Activated T-helper 2 cell treated with anti-CD3 and anti-CD28 coated beads, Interferon-gamma antibody, Interleukin-2, Interleukin-4, amounts not matched to agents 10 μg/mL and 5 μg/mL and 100 μg/mL, durations not matched to agents 14 hours and 24 hours and 36 hours (primary cell): Measurements from ENCODE around the gene SYVN1. TPM values are rescaled to one million over a fixed set of nuclear protein-coding genes. Genes with fewer than 3 reads are reported as not detected.
"Not testable (repeated sequence)": the region's sequence is repeated elsewhere in the genome, so short reads cannot be mapped to it uniquely, and the experiment has no call there.

Experiments
- DNase-seq: peaks from one replicate; pipeline ENCODE4 v3.0.0; 2021; ENCODE audit warnings: low spot score
- H3K27ac Mint-ChIP-seq: one replicate; pipeline ENCODE4 v1.8.0; 2021; ENCODE audit warnings: mixed read lengths
- H3K27me3 Mint-ChIP-seq: one replicate; pipeline ENCODE4 v1.8.0; 2021; ENCODE audit warnings: low read depth, mixed read lengths
- H3K36me3 Mint-ChIP-seq: one replicate; pipeline ENCODE4 v1.8.0; 2021; ENCODE audit warnings: low read depth, mixed read lengths
- H3K4me1 Mint-ChIP-seq: one replicate; pipeline ENCODE4 v1.8.0; 2021; ENCODE audit warnings: low read depth, mixed read lengths
- H3K4me3 Mint-ChIP-seq: one replicate; pipeline ENCODE4 v1.8.0; 2021; ENCODE audit warnings: low read depth, mild to moderate bottlenecking, moderate library complexity, mixed read lengths
- H3K9me3 Mint-ChIP-seq: one replicate; pipeline ENCODE4 v1.8.0; 2021; ENCODE audit warnings: mixed read lengths
- intact Hi-C: fragments of 100-400 bp; cut with micrococcal nuclease; formaldehyde crosslinking; loops from one replicate; pipeline ENCODE4 v1.15.1; 2023
- total RNA-seq: library from RNA; stranded (reverse); gene quantifications from 2 replicates; pipeline ENCODE4 v1.2.3, GENCODE V29; 2022

SYVN1 gene
- total RNA-seq, 1 donor from 2014 or later: 42.2 TPM

DNA sequence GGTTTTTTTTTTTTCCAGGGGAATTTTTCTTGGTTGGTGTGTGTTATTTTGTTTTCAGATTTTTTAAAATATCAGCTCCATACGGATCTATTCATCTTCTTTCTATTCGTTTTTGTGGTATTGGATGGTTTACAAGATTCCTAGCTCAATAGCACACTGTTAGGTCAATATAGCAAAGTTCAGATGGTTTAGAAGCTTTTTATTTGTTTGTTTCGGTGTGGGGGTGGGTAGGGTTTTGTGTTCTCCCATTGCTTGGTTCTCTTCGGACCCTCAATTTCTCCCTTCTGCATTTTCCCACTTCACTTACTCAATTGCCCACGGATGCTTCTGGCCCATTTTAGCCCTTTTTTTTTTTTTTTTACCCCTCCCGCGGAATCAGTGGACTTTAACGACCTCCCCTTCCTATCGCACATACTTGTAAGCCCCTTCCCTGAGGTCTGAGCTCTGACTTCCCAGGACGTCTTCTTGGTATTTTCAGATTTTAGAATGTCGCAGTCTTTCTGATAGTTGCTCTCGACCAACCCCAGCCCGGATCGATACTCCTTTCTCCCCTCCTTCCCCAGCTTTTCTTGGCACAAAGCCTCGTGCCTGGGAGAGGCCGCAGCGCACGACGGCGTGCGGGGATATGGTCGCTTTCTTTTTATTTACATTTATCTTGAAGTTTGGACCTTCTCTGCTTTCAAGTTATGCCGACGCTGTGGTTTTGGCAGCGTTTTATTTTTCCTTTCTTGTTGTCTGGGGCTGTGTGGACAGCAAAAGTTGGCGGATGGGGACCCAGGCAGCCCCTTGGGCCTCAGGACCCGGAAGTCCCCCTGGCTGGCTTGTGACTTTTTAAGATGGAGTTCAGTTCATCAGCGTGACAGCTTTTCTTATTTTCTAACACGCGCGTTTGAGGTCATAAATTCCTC, 31.3 kb upstream of the SYVN1 start:
- Mint-ChIP-seq H3K9me3 (no peaks in the 10 kb centered on the region), H3K27ac (no peak overlapping the region), H3K4me1 (peaks cover 11% of the 10 kb centered on the region), H3K36me3 (no peaks in the 10 kb centered on the region), H3K27me3 (peaks cover 2% of the 10 kb centered on the region), H3K4me3 (no peak overlapping the region)
- DNase-seq: no peak
- intact Hi-C loops: no loop called here

DNA sequence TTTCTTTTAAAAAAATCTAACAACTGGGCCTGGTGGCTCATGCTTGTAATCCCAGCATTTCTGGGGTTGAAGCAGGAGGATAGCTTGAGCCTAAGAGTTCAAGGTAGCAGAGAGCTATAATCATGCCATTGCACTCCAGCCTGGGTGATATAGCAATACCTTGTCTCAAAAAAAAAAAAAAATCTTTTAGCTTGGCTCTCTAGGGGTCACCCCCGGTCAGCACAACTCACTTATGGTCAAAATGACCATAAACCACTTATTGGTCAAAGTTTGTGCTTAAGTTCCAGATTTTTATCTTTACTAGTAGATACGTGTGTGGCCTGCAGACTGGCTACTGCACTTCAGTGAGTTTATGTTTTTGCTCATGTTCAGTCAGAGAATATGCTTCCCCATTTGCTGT, 29.4 kb upstream of the SYVN1 start:
- Mint-ChIP-seq H3K4me1 (peaks cover 2% of the 10 kb centered on the region), H3K36me3 (no peaks in the 10 kb centered on the region), H3K27me3 (peaks cover 8% of the 10 kb centered on the region), H3K9me3 (no peaks in the 10 kb centered on the region), H3K4me3 (no peak overlapping the region), H3K27ac (no peak overlapping the region)
- no peak for DNase-seq
- intact Hi-C loops: no loop called here

DNA sequence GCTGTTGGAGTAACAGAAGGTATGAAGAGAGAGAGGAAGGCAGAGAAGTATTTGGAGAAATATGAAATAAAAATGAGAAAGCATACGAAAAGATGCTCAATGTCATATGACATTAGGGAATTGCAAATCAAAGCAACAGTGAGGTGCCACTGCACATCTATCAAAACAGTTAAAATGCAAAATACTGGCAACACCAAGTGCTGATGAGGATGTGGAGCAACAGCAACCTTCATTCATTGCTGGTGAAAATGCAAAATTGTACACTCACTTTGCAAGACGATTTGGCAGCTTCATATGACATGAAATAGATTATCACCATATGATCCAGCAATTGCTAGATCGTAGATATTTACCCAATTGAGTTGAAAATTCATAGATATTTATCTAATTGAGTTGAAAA, 26.3 kb upstream of the SYVN1 start:
- intact Hi-C loops: no loop called here
- H3K9me3 Mint-ChIP-seq: no peaks in the 10 kb centered on the region
- no peaks in the 10 kb centered on the region for H3K36me3 Mint-ChIP-seq
- no peak overlapping the region for H3K4me3 Mint-ChIP-seq
- H3K27me3 Mint-ChIP-seq: peaks cover 8% of the 10 kb centered on the region
- DNase-seq: no peak
- no peak overlapping the region for H3K27ac Mint-ChIP-seq
- no peaks in the 10 kb centered on the region for H3K4me1 Mint-ChIP-seq

DNA sequence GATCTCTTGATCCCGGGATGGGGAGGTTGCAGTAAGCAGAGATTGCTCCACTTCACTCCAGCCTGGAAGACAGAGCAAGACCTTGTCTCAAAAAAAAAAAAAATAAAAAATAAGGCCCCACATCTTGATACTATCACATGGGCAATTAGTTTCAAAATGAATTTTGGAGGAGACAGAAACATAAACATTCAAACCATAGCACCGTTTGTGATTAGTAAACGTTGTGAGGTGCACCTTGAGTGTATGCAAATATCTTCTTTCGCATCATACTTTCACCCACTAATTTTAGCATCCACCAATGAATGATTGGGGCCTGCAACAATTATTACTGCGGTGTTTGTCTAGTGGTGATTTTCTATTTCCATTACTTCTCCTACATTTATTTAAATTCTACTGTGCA, 24.7 kb upstream of the SYVN1 start:
- no peak overlapping the region for H3K4me3 Mint-ChIP-seq
- peaks cover 8% of the 10 kb centered on the region for H3K27me3 Mint-ChIP-seq
- H3K9me3 Mint-ChIP-seq: no peaks in the 10 kb centered on the region
- no peaks in the 10 kb centered on the region for H3K36me3 Mint-ChIP-seq
- H3K27ac Mint-ChIP-seq: no peak overlapping the region
- intact Hi-C loops: no loop called here
- no peaks in the 10 kb centered on the region for H3K4me1 Mint-ChIP-seq
- no peak for DNase-seq

DNA sequence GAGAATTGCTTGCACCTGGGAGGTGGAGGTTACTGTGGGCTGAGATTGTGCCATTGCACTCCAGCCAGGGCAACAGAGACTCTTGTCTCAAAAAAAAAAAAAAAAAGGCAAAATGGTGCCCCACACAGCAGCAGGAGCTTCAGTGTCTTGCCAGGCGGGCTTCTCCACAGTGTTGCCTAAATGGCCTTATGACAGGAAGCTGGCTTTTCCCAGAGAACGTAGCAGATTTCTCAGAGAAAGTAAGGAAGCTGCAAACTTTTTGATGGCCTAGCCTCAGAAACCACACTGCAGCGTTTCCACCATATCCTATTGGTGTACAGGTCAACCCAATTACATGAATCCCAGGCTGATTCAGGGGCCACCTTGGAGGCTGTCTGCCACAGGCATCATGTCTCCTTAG, 23.0 kb upstream of the SYVN1 start:
- Mint-ChIP-seq H3K9me3 (no peaks in the 10 kb centered on the region), H3K27me3 (peaks cover 8% of the 10 kb centered on the region), H3K4me3 (no peak overlapping the region), H3K4me1 (peaks cover 2% of the 10 kb centered on the region), H3K27ac (no peak overlapping the region), H3K36me3 (no peaks in the 10 kb centered on the region)
- no peak for DNase-seq
- intact Hi-C loops: no loop called here

DNA sequence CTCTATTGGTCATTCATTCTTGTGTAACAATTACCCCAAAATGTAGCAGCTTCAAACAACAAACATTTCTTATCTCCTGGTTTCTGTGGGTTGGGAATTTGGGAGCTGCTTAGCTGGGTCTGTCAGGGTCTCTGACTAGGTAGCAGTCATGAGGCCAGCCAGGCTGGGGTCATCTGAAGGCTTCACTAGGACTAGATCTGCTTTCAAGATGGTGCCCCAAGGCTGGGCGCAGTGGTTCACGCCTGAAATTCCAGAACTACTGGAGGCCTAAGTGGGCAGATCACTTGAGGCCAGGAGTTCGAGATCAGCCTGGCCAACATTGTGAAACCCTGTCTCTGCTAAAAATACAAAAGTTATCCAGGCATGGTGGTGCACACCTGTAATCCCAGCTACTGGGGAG, 22.6 kb upstream of the SYVN1 start:
- no peak for DNase-seq
- Mint-ChIP-seq H3K4me1 (peaks cover 5% of the 10 kb centered on the region), H3K27ac (no peak overlapping the region), H3K27me3 (peaks cover 8% of the 10 kb centered on the region), H3K9me3 (no peaks in the 10 kb centered on the region), H3K36me3 (no peaks in the 10 kb centered on the region), H3K4me3 (no peak overlapping the region)
- intact Hi-C loops: no loop called here

DNA sequence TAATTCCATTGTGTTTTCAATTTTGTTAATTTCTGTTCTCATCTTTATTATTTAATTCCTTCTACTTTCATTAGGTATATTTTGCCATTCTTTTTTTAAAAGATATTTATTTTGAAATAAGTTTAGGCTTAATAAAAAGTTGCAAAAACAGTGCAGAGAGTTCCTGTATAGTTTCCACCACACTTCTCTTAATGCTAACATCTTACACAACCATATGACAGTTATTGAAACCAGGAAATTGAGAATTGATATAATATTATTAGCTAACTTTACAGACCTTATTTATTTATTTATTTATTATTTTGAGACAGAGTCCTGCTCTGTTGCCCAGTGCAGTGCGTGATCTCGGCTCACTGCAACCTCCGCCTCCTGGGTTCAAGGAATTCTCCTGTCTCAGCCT, 21.9 kb upstream of the SYVN1 start:
- H3K4me3 Mint-ChIP-seq: no peak overlapping the region
- no peak overlapping the region for H3K27ac Mint-ChIP-seq
- H3K36me3 Mint-ChIP-seq: no peaks in the 10 kb centered on the region
- no peaks in the 10 kb centered on the region for H3K9me3 Mint-ChIP-seq
- H3K27me3 Mint-ChIP-seq: peaks cover 8% of the 10 kb centered on the region
- peaks cover 5% of the 10 kb centered on the region for H3K4me1 Mint-ChIP-seq
- intact Hi-C loops: no loop called here
- DNase-seq: no peak

DNA sequence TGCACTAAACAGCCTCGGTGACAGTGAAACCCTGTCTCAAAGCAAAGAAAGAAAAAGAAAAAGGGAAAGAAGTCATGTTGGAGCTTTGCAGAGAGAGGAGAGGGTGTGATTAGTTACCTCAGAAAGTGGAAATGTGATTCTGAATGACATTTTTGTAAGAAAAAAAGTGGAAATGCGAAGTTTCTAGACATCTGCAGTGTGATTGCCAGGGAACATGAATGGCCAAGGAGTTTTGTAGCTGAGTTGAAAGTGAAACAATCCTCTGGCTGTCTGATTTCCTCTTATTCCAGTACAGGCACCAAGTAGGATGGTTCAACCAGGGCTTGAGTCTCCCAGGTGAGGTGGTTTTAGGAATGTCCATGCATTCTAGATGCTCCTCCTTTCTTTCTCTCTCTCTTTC, 17.8 kb upstream of the SYVN1 start:
- no peak overlapping the region for H3K27ac Mint-ChIP-seq
- no peaks in the 10 kb centered on the region for H3K36me3 Mint-ChIP-seq
- peaks cover 13% of the 10 kb centered on the region for H3K4me1 Mint-ChIP-seq
- no peak for DNase-seq
- intact Hi-C loops: no loop called here
- no peaks in the 10 kb centered on the region for H3K27me3 Mint-ChIP-seq
- H3K4me3 Mint-ChIP-seq: no peak overlapping the region
- no peaks in the 10 kb centered on the region for H3K9me3 Mint-ChIP-seq

DNA sequence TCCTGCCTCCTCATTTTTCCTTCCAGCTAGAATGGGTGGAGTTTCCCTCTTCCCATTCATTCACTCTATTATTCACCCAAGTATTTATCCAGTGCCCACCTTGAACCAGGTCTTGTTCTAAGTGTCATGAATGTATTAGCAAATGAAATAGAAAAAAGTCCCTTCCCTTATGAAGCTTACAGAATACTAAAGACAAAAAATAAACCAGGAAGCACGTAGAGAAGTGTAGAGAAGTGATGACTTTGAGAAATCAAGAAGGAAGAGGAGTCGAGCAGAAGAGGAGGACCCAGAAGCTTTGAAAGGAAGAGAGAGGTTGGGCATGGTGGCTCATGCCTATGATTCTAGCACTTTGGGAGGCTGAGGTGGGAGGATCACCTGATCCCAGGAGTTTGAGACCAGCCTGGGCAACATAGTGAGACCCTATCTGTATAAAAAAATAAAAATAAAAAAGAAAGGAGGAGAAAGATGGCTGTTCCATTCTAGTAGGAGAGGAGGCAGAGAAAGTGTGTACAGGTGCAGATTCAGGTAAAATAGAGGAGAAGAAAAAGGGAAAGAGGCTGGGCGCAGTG, 17.1 kb upstream of the SYVN1 start:
- Mint-ChIP-seq H3K27ac (no peak overlapping the region), H3K9me3 (no peaks in the 10 kb centered on the region), H3K4me3 (no peak overlapping the region), H3K36me3 (no peaks in the 10 kb centered on the region), H3K4me1 (peaks cover 13% of the 10 kb centered on the region), H3K27me3 (no peaks in the 10 kb centered on the region)
- intact Hi-C loops: no loop called here
- no peak for DNase-seq

DNA sequence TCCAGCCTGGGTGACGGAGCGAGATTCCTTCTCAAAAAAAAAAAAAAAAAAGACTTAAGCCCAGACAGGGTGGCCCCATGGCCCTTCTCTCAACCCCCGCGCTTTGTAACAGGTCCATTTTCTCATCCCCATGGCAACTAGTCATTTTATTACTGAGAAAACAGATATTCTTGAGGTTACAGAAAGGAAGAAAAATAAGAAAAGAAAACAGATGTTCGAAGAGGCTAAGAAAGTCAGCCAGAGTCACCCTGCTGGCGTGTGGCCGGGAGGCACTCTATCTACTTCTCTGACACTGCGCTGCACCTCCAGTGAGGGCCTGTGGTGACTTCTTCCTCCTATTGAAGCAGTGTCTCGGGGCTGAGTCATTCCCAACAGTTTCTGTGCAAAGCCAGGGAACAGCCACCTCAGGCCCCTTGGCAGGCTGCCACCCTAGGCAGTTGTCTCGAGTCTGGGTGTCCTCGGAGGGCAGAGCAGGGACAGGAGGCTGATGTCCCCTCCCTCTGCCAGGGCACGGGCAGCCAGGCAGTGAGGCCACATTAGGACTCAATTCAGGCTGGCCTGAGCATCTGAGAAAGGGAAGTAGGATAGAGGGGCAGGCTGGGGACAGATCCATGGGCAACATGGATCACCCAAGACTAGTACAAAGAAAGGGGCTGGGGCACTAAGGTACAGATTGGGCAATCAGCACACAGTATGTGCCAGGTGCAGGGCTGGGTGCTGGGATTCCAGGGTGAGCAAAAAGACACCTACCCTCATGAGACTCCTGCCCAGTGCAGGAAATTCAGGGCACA, 16.4 kb upstream of the SYVN1 start:
- Mint-ChIP-seq H3K27ac (no peak overlapping the region), H3K4me1 (peaks cover 13% of the 10 kb centered on the region), H3K36me3 (no peaks in the 10 kb centered on the region), H3K4me3 (no peak overlapping the region), H3K9me3 (no peaks in the 10 kb centered on the region), H3K27me3 (peaks cover 6% of the 10 kb centered on the region)
- intact Hi-C loops: no loop called here
- no peak for DNase-seq

DNA sequence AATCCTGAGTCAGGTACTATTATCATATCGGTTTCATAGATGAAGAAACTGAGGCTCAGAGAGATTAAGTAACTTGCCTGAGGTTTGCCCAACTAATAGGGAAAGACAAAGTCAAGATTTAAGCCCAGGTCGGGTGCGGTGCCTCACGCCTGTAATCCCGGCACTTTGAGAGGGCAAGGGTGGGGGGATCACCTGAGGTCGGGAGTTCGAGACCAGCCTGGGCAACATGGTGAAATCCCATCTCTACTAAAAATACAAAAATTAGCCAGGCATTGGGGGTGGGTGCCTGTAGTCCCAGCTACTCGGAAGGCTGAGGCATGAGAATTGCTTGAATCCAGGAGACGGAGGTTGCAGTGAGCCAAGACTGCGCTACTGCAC, 15.8 kb upstream of the SYVN1 start:
- H3K27ac Mint-ChIP-seq, H3K9me3 Mint-ChIP-seq, DNase-seq, intact Hi-C loops, H3K27me3 Mint-ChIP-seq, H3K4me3 Mint-ChIP-seq, H3K36me3 Mint-ChIP-seq: not testable (repeated sequence)
- peaks cover 13% of the 10 kb centered on the region for H3K4me1 Mint-ChIP-seq

DNA sequence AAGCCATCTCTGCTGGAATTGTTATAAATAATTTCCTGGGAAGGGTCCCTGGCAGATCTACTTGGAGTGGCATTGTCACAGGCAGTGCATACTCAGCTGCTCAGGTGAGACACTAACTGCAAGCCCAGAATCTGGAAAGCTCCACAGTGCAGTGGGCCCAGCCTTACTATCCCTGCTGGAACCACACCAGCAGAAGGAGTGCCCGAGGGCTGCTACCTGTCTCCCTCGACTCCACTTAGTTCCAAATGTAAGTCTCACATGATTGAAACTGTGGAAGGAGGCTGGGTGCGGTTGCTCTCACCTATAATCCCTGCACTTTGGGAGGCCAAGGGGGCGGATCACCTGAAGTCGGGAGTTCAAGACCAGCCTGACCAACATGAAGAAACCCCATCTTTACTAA, 14.3 kb upstream of the SYVN1 start:
- intact Hi-C loops: no loop called here
- peaks cover 10% of the 10 kb centered on the region for H3K27me3 Mint-ChIP-seq
- no peak for DNase-seq
- H3K27ac Mint-ChIP-seq: no peak overlapping the region
- no peak overlapping the region for H3K4me3 Mint-ChIP-seq
- no peaks in the 10 kb centered on the region for H3K36me3 Mint-ChIP-seq
- no peaks in the 10 kb centered on the region for H3K9me3 Mint-ChIP-seq
- peaks cover 13% of the 10 kb centered on the region for H3K4me1 Mint-ChIP-seq
